ENCODE measurements around the gene MAPK8IP3.

Gene MAPK8IP3

DNA sequence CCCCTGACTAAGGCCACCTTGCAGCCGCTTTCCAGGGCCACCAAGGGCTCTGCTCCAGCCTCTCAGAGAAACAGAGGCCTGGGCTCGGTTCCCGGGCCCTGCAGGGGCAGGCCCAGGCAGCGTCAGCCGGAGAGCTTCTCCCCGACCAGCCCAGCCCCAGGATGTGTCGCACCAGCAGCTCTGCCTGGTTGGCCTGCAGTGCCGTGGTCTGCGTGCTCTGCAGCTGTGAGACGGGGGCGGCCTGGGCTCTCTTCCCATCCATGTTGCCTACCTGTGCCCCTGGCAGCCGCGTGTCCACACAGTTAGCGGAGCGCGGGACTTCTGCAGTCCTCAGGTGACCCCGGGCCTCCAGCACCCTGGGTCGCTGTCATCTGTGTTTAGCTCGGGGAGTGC is 82.7 kb downstream of the MAPK8IP3 start:
- Histone ChIP-seq H3K4me1 (ENCODE audit: low read length) (peaks cover 5% of the 10 kb centered on the region; the same call in 1 of the 2 replicates), H3K27me3 (ENCODE audit: low read depth, low read length) (no peaks in the 10 kb centered on the region), H3K36me3 (replicated peaks; ENCODE audit: low read depth, low read length) (no peaks in the 10 kb centered on the region), H3K4me2 (ENCODE audit: low read length) (no peak overlapping the region), H2AFZ (ENCODE audit: low read depth, low read length) (no peak overlapping the region), H3K9me3 (ENCODE audit: insufficient read depth, low read length) (no peaks in the 10 kb centered on the region), H3K27ac (ENCODE audit: low read length) (no peak overlapping the region), H3K4me3 (ENCODE audit: low read length) (no peak overlapping the region), H3K79me2 (ENCODE audit: low read length) (peaks cover 40% of the 10 kb centered on the region), H3K9ac (ENCODE audit: low read length) (no peak overlapping the region), H4K20me1 (ENCODE audit: insufficient read depth, low read length) (no peaks in the 10 kb centered on the region)
- TF ChIP-seq, protein P1, sequence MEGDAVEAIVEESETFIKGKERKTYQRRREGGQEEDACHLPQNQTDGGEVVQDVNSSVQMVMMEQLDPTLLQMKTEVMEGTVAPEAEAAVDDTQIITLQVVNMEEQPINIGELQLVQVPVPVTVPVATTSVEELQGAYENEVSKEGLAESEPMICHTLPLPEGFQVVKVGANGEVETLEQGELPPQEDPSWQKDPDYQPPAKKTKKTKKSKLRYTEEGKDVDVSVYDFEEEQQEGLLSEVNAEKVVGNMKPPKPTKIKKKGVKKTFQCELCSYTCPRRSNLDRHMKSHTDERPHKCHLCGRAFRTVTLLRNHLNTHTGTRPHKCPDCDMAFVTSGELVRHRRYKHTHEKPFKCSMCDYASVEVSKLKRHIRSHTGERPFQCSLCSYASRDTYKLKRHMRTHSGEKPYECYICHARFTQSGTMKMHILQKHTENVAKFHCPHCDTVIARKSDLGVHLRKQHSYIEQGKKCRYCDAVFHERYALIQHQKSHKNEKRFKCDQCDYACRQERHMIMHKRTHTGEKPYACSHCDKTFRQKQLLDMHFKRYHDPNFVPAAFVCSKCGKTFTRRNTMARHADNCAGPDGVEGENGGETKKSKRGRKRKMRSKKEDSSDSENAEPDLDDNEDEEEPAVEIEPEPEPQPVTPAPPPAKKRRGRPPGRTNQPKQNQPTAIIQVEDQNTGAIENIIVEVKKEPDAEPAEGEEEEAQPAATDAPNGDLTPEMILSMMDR (IDR thresholded peaks at IDR 0.05; ENCODE audit: low read depth, low read length), result no peak

GRCh38 chr16:1789643-1790045 is 83.6 kb downstream of the MAPK8IP3 start:
- TF ChIP-seq EZH2phosphoT487 (IDR thresholded peaks at IDR 0.05; ENCODE audit: low read depth), result no peak
- TF ChIP-seq, protein P1 (IDR thresholded peaks at IDR 0.05; ENCODE audit: low read depth, low read length), result no peak
- Histone ChIP-seq H3K27me3 (ENCODE audit: low read depth, low read length) (no peaks in the 10 kb centered on the region), H3K9me3 (ENCODE audit: insufficient read depth, low read length) (no peaks in the 10 kb centered on the region), H3K4me3 (ENCODE audit: low read length) (no peak overlapping the region), H4K20me1 (ENCODE audit: insufficient read depth, low read length) (no peaks in the 10 kb centered on the region), H3K4me1 (ENCODE audit: low read length) (no peaks in the 10 kb centered on the region), H3K9ac (ENCODE audit: low read length) (no peak overlapping the region), H3K79me2 (ENCODE audit: low read length) (peaks cover 31% of the 10 kb centered on the region), H3K36me3 (replicated peaks; ENCODE audit: low read depth, low read length) (no peaks in the 10 kb centered on the region), H3K4me2 (ENCODE audit: low read length) (no peak overlapping the region), H3K27ac (ENCODE audit: low read length) (no peak overlapping the region), H2AFZ (ENCODE audit: low read depth, low read length) (no peak overlapping the region)

DNA sequence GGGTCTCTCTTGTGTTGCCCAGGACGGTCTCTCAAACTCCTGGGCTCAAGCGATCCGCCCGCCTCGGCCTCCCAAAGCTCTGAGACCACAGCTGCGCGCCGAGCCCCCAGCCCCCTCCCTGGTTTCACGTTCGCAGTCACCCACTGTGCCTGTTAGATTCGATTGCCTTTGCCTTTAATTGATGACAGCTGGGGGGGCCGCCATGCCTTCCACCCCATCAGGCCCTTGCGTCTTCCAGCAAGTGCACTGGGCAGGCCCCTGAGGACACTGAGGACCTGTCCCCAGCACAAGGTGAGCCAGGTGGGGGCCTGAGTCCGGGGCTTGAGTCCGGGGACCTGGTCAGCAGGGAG is 84.2 kb downstream of the MAPK8IP3 start:
- Histone ChIP-seq H3K27ac (ENCODE audit: low read length) (no peak overlapping the region), H3K9ac (ENCODE audit: low read length) (no peak overlapping the region), H3K27me3 (ENCODE audit: low read depth, low read length) (no peaks in the 10 kb centered on the region), H3K36me3 (replicated peaks; ENCODE audit: low read depth, low read length) (no peaks in the 10 kb centered on the region), H3K4me1 (ENCODE audit: low read length) (no peaks in the 10 kb centered on the region), H3K4me2 (ENCODE audit: low read length) (no peak overlapping the region), H3K79me2 (ENCODE audit: low read length) (peaks cover 25% of the 10 kb centered on the region), H4K20me1 (ENCODE audit: insufficient read depth, low read length) (no peaks in the 10 kb centered on the region), H2AFZ (ENCODE audit: low read depth, low read length) (no peak overlapping the region), H3K9me3 (ENCODE audit: insufficient read depth, low read length) (no peaks in the 10 kb centered on the region), H3K4me3 (ENCODE audit: low read length) (no peak overlapping the region)
- TF ChIP-seq, protein P1 (IDR thresholded peaks at IDR 0.05; ENCODE audit: low read depth, low read length), result no peak
- TF ChIP-seq EZH2phosphoT487 (IDR thresholded peaks at IDR 0.05; ENCODE audit: low read depth), result no peak

GRCh38 chr16:1790611-1791255 is 84.7 kb downstream of the MAPK8IP3 start:
- H3K4me3 ChIP-seq (ENCODE audit: low read length), result no peak overlapping the region
- no peaks in the 10 kb centered on the region for H3K36me3 ChIP-seq (replicated peaks; ENCODE audit: low read depth, low read length)
- no peaks in the 10 kb centered on the region for H3K4me1 ChIP-seq (ENCODE audit: low read length)
- H3K9ac ChIP-seq (ENCODE audit: low read length), result no peak overlapping the region
- H3K9me3 ChIP-seq (ENCODE audit: insufficient read depth, low read length), result no peaks in the 10 kb centered on the region
- no peak for TF ChIP-seq EZH2phosphoT487 (IDR thresholded peaks at IDR 0.05; ENCODE audit: low read depth)
- TF ChIP-seq, protein P1 (IDR thresholded peaks at IDR 0.05; ENCODE audit: low read depth, low read length), result no peak
- H3K27me3 ChIP-seq (ENCODE audit: low read depth, low read length), result no peaks in the 10 kb centered on the region
- H2AFZ ChIP-seq (ENCODE audit: low read depth, low read length), result no peak overlapping the region
- H3K4me2 ChIP-seq (ENCODE audit: low read length), result no peak overlapping the region
- H3K79me2 ChIP-seq (ENCODE audit: low read length), result peaks cover 20% of the 10 kb centered on the region
- no peaks in the 10 kb centered on the region for H4K20me1 ChIP-seq (ENCODE audit: insufficient read depth, low read length)
- no peak overlapping the region for H3K27ac ChIP-seq (ENCODE audit: low read length)
